HG03139 (cell line): ENCODE results near the gene ZNF337.
"Not testable (repeated sequence)": the region's sequence is repeated elsewhere in the genome, so short reads cannot be mapped to it uniquely, and the experiment has no call there.

Experiments used
- ATAC-seq: cut with Tn5 transposase; IDR thresholded peaks from one replicate; pipeline ENCODE4 v1.9.1; 2021; ENCODE audit not compliant: unreplicated experiment

ZNF337 gene

GRCh38 chr20:25630615-25631014, 66.0 kb downstream of the ZNF337 start:
- not testable (repeated sequence) for ATAC-seq

DNA sequence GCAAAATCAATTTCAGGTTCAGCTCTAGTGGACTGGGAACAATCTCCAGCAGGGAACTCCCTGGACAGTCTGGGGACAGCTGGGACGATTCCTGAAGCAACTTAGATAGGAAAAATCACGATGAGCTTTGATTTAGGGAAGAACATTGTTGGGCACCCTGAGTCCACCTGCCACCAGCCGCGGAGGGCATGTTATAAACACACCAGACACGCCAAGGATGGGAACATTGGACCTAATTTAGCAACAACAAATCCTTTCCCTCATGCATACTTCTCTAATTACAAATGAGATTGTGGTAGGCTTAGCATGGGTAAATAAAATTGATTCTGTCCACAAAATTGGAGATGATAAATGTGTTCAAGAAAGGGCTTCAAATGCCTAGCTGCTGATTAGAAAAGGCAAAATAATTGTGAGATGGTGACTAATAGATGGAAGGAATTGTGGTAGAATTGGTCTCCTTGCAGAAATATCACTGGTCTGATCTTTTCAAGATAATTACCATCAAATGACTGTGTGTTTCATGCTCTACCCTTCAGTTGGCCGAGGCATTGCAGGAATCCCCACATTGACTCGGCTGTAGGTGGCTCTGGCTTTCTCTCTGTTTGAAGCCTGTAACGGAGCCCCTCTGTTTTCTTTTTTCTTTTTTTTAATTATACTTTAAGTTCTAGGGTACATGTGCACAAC, 66.7 kb downstream of the ZNF337 start:
- no peak for ATAC-seq

DNA sequence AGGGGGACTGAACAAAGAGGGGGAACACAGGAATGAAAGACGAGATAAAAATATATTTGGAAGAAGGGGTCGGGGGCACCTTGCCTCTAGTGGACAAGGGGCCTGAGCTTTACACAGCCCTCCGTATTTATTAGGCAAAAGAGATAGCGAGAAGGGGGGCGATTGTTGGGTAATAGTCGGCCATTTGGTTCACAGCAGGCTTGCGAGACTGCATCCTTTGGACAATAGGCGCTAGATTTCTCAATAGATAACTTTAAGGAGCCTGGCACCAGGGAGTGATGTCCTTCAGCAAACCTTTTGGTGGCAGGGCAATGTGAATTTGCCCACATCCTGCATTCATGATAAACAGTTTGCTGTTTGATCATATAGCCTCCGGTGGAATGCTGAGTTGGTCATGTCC, 69.9 kb downstream of the ZNF337 start:
- no peak for ATAC-seq

DNA sequence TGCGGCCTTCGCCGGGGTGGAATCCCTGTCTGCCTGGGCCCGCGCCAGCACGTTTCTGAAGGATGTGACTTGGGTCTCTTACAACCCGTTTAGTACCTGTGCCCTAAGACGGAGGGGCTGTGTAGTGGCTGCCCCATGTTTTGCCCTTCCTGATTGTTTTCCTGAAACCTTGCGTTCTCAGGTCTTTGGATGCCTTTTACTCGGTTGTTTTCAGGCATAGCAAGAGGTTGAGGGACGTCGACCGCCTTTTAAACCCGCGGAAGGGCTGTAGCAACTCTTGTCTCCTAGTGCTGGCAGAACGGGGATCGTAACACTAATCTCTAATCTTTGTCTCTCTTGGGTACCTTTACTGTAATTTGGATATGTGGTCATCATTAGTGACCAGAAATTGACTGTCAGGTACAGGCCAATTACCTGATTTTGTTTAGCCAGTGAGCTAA, 72.1 kb downstream of the ZNF337 start:
- no peak for ATAC-seq
